SK-N-SH treated with all-trans-retinoic acid at 6 μM for 48 hours (cell line): ENCODE measurements around the gene SURF1.

Experiments used
- ARNTL ChIP-seq: fragments of 450-650 bp; formaldehyde crosslinking; IDR thresholded peaks from 2 replicates; pipeline ENCODE4 v1.5.0; 2020; ENCODE audit warnings: low read depth, mild to moderate bottlenecking, moderate library complexity, borderline replicate concordance
- CSDC2 ChIP-seq: fragments of 250-450 bp; sonication (Bioruptor Pico); IDR thresholded peaks from 2 replicates; pipeline ENCODE4 v1.5.0; 2020; ENCODE audit warnings: mild to moderate bottlenecking, moderate library complexity
- ESRRG ChIP-seq: fragments of 250-450 bp; sonication (Bioruptor Pico); IDR thresholded peaks from 2 replicates; pipeline ENCODE4 v1.6.1; 2021; ENCODE audit warnings: mild to moderate bottlenecking
- OSR1 ChIP-seq: fragments of 250-450 bp; sonication (Bioruptor Pico); IDR thresholded peaks from 2 replicates; pipeline ENCODE4 v1.8.0; 2022; ENCODE audit warnings: moderate library complexity, mild to moderate bottlenecking, inconsistent platforms
- SNAI2 ChIP-seq: fragments of 250-450 bp; sonication (Bioruptor Pico); IDR thresholded peaks from 2 replicates; pipeline ENCODE4 v1.5.0; 2020; ENCODE audit warnings: mild to moderate bottlenecking, moderate library complexity
- TOX ChIP-seq: fragments of 250-450 bp; sonication (Bioruptor Pico); IDR thresholded peaks from 2 replicates; pipeline ENCODE4 v1.8.0; 2021; ENCODE audit warnings: mild to moderate bottlenecking, moderate library complexity, borderline replicate concordance
- ZC3H10 ChIP-seq: fragments of 250-450 bp; sonication (Bioruptor Pico); IDR thresholded peaks from 2 replicates; pipeline ENCODE4 v1.5.1; 2021; ENCODE audit warnings: mild to moderate bottlenecking, moderate library complexity
- ZNF565 ChIP-seq: fragments of 450-650 bp; formaldehyde crosslinking; conservative IDR thresholded peaks from 2 replicates; pipeline ENCODE4 v1.5.0; 2020; ENCODE audit warnings: low read depth, mild to moderate bottlenecking, moderate library complexity
- ZNF70 ChIP-seq: fragments of 450-650 bp; formaldehyde crosslinking; IDR thresholded peaks from 2 replicates; pipeline ENCODE4 v1.5.0; 2020; ENCODE audit warnings: mild to moderate bottlenecking, moderate library complexity
- TF ChIP-seq, protein P1 (sequence below): fragments of 250-450 bp; sonication (Bioruptor Pico); IDR thresholded peaks from 2 replicates; pipeline ENCODE4 v1.8.0; 2021; ENCODE audit warnings: low read depth, mild to moderate bottlenecking, moderate library complexity, borderline replicate concordance
- TF ChIP-seq, protein P2 (sequence below): fragments of 250-450 bp; sonication (Bioruptor Pico); IDR thresholded peaks from 2 replicates; pipeline ENCODE4 v1.8.0; 2020; ENCODE audit warnings: mild to moderate bottlenecking, moderate library complexity, borderline replicate concordance
- TF ChIP-seq, protein P3 (sequence below): fragments of 250-450 bp; sonication (Bioruptor Pico); IDR thresholded peaks from 2 replicates; pipeline ENCODE4 v1.5.1; 2020; ENCODE audit warnings: low read depth, mild to moderate bottlenecking, moderate library complexity

DNA sequence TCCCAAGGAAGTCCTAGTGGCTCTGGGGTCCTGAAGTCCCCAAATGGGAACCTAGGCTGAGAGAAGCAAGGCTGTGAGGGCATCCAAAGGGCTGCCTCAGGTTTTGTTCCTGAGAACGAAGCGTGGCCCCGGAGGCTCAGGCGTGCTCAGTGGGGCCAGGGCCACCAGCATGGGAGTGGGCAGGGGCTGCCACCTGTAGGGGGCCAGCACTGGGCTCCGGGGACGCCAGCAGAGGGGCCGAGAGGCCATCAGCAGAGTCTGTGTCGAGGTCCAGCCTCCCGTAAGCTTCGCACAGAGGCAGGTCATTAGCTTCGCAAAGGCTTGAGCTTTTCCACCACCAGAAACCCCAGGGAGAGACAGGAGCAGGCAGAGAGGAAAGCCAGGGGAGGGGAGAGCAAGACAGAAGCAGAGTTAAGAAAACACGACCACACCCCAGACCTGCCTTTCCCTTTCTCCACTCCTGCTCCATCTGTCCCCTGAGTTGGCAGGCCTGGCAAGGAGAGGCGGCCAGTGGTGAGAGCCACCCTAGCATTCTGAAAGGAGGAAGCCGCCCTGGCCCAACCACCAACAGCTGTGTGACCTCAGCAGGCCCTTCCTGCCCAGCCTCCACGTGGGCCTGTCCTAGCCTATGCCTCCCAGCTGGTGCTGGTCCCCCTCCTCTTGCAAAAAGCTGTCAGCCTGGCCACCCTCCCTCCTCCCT, 14.8 kb downstream of the SURF1 start:
- TF ChIP-seq ZC3H10 (CRISPR knock-in tag), result no peak
- no peak for TF ChIP-seq OSR1
- TF ChIP-seq, protein P1, sequence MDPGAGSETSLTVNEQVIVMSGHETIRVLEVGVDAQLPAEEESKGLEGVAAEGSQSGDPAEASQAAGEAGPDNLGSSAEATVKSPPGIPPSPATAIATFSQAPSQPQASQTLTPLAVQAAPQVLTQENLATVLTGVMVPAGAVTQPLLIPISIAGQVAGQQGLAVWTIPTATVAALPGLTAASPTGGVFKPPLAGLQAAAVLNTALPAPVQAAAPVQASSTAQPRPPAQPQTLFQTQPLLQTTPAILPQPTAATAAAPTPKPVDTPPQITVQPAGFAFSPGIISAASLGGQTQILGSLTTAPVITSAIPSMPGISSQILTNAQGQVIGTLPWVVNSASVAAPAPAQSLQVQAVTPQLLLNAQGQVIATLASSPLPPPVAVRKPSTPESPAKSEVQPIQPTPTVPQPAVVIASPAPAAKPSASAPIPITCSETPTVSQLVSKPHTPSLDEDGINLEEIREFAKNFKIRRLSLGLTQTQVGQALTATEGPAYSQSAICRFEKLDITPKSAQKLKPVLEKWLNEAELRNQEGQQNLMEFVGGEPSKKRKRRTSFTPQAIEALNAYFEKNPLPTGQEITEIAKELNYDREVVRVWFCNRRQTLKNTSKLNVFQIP (CRISPR knock-in tag), result no peak
- TF ChIP-seq ARNTL, result no peak
- TF ChIP-seq CSDC2 (CRISPR knock-in tag), result no peak
- no peak for TF ChIP-seq ZNF565
- TF ChIP-seq, protein P2, sequence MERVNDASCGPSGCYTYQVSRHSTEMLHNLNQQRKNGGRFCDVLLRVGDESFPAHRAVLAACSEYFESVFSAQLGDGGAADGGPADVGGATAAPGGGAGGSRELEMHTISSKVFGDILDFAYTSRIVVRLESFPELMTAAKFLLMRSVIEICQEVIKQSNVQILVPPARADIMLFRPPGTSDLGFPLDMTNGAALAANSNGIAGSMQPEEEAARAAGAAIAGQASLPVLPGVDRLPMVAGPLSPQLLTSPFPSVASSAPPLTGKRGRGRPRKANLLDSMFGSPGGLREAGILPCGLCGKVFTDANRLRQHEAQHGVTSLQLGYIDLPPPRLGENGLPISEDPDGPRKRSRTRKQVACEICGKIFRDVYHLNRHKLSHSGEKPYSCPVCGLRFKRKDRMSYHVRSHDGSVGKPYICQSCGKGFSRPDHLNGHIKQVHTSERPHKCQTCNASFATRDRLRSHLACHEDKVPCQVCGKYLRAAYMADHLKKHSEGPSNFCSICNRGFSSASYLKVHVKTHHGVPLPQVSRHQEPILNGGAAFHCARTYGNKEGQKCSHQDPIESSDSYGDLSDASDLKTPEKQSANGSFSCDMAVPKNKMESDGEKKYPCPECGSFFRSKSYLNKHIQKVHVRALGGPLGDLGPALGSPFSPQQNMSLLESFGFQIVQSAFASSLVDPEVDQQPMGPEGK (CRISPR knock-in tag), result no peak
- no peak for TF ChIP-seq SNAI2
- TF ChIP-seq ESRRG (CRISPR knock-in tag), result no peak
- no peak for TF ChIP-seq ZNF70
- TF ChIP-seq, protein P3, sequence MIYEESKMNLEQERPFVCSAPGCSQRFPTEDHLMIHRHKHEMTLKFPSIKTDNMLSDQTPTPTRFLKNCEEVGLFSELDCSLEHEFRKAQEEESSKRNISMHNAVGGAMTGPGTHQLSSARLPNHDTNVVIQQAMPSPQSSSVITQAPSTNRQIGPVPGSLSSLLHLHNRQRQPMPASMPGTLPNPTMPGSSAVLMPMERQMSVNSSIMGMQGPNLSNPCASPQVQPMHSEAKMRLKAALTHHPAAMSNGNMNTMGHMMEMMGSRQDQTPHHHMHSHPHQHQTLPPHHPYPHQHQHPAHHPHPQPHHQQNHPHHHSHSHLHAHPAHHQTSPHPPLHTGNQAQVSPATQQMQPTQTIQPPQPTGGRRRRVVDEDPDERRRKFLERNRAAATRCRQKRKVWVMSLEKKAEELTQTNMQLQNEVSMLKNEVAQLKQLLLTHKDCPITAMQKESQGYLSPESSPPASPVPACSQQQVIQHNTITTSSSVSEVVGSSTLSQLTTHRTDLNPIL (CRISPR knock-in tag), result no peak
- no peak for TF ChIP-seq TOX
